Upper lobe of left lung (tissue), 6 donors: ENCODE results near the gene INMT. TPM values are rescaled to one million over a fixed set of nuclear protein-coding genes. Genes with fewer than 3 reads are reported as not detected.

Source experiments
- ATAC-seq, 2 donors: fragments of 200-7000 bp; cut with Tn5 transposase; one replicate each; pipeline ENCODE4 v1.9.1; 2022; ENCODE audit warnings: mild to moderate bottlenecking in 2 of 2, moderate library complexity in 2 of 2; ENCODE audit not compliant: low FRiP score in 2 of 2
- DNase-seq, 2 donors: peaks; one replicate each; pipeline ENCODE4 v3.0.0-alpha.2; 2019 to 2020
- H3K27ac ChIP-seq, 4 donors: fragments of 200-600 bp; sonication (generic); one replicate each; pipeline ENCODE4 v1.5.1; 2016 to 2019
- H3K27me3 ChIP-seq, 4 donors: fragments of 200-600 bp; sonication (generic); one replicate each; pipeline ENCODE4 v1.5.1; 2017 to 2019
- H3K36me3 ChIP-seq, 4 donors: fragments of 200-600 bp; sonication (generic); one replicate each; pipeline ENCODE4 v1.5.1; 2016 to 2019
- H3K4me1 ChIP-seq, 4 donors: fragments of 200-600 bp; sonication (generic); one replicate each; pipeline ENCODE4 v1.5.1; 2018 to 2019
- H3K4me3 ChIP-seq, 4 donors: fragments of 200-600 bp; sonication (generic); one replicate each; pipeline ENCODE4 v1.5.1; 2017 to 2019; ENCODE audit warnings: mild to moderate bottlenecking in 2 of 4, moderate library complexity in 1 of 4
- H3K9me3 ChIP-seq, 4 donors: fragments of 200-600 bp; sonication (generic); one replicate each; pipeline ENCODE4 v1.5.1; 2018 to 2019
- CTCF ChIP-seq, 6 experiments: fragments of 450-650 bp in 4 of 6; fragments of 200-600 bp in 2 of 6; sonication (generic) in 2 of 6; IDR thresholded peaks; one replicate each; pipeline ENCODE4 v1.5.1; 2016 to 2019; ENCODE audit warnings: antibody characterized with exemption in 6 of 6
- EP300 ChIP-seq, 4 donors: sonication (generic); formaldehyde crosslinking; IDR thresholded peaks; one replicate each; pipeline ENCODE4 v1.5.1; 2017; ENCODE audit warnings: antibody characterized with exemption in 4 of 4, control low read depth in 2 of 4
- POLR2A ChIP-seq, 4 donors: fragments of 450-650 bp; IDR thresholded peaks; one replicate each; pipeline ENCODE4 v1.5.1; 2016 to 2017; ENCODE audit warnings: antibody characterized with exemption in 4 of 4, mild to moderate bottlenecking in 2 of 4
- POLR2AphosphoS5 ChIP-seq, 2 donors: sonication (generic); formaldehyde crosslinking; IDR thresholded peaks; one replicate each; pipeline ENCODE4 v1.5.1; 2017; ENCODE audit warnings: antibody characterized with exemption in 2 of 2
- WGBS, 2 donors: methylation state at CpG; one replicate each; pipeline ENCODE4 v1.1.5; 2017 to 2018; 5-methylcytosine and 5-hydroxymethylcytosine counted together
- total RNA-seq, 6 donors: library from RNA; depleted of rRNA in 4 of 6; stranded (reverse); fragments of >200 nt in 4 of 6; gene quantifications; one replicate each; pipeline versions ENCODE4 v1.1.0 to v1.2.1, GENCODE V29; 2016 to 2021
- donor health status: DM: no; HTN: no; CAD: no; lungs with moderate emphysema.
- donor health status: DM: no; HTN: yes; CAD: no; lungs with severe emphysema.

Gene INMT
- total RNA-seq, 6 donors from 2014 or later, result 70.5 to 447 (median 322) TPM

- Histone ChIP-seq H3K9me3 (no peaks in the 10 kb centered on the region), H3K27ac (no peak overlapping the region), H3K4me3 (no peak overlapping the region), H3K4me1 (no peaks in the 10 kb centered on the region), H3K27me3 (no peaks in the 10 kb centered on the region), H3K36me3 (no peaks in the 10 kb centered on the region)
- TF ChIP-seq POLR2AphosphoS5 (IDR thresholded peaks at IDR 0.05) (no peak), EP300 (IDR thresholded peaks at IDR 0.05) (no peak), POLR2A (IDR thresholded peaks at IDR 0.05) (no peak), CTCF (IDR thresholded peaks at IDR 0.05) (no peak)
- DNase-seq, result no peak
- peak in 1 of 2 donors; percentile 15 for ATAC-seq
- WGBS, 2 donors, result 67 to 70% methylated on average over 7 to 8 of the region's 8 CpGs
Observed at GRCh38 chr7:30727061-30727945, 24.6 kb upstream of the INMT start.

- Histone ChIP-seq H3K4me1 (no peaks in the 10 kb centered on the region), H3K27ac (no peak overlapping the region), H3K27me3 (no peaks in the 10 kb centered on the region), H3K9me3 (no peaks in the 10 kb centered on the region), H3K36me3 (no peaks in the 10 kb centered on the region), H3K4me3 (no peak overlapping the region)
- 73 to 76% methylated on average over 6 of the region's 6 CpGs for WGBS, 2 donors
- DNase-seq (no peak), ATAC-seq (no peak)
- TF ChIP-seq EP300 (IDR thresholded peaks at IDR 0.05) (no peak), CTCF (IDR thresholded peaks at IDR 0.05) (no peak), POLR2A (IDR thresholded peaks at IDR 0.05) (no peak), POLR2AphosphoS5 (IDR thresholded peaks at IDR 0.05) (no peak)
Observed at GRCh38 chr7:30728591-30729100, 23.3 kb upstream of the INMT start.

GRCh38 chr7:30729642-30730041, 22.3 kb upstream of the INMT start:
- Histone ChIP-seq H3K27ac (no peak overlapping the region), H3K4me3 (no peak overlapping the region), H3K4me1 (no peaks in the 10 kb centered on the region), H3K36me3 (no peaks in the 10 kb centered on the region), H3K9me3 (no peaks in the 10 kb centered on the region), H3K27me3 (no peaks in the 10 kb centered on the region)
- ATAC-seq (no peak), DNase-seq (no peak)
- WGBS, 2 donors, result 63 to 83% methylated on average over 2 of the region's 2 CpGs
- TF ChIP-seq EP300 (IDR thresholded peaks at IDR 0.05), result no peak
- no peak for TF ChIP-seq POLR2AphosphoS5 (IDR thresholded peaks at IDR 0.05)
- no peak for TF ChIP-seq CTCF (IDR thresholded peaks at IDR 0.05)
- TF ChIP-seq POLR2A (IDR thresholded peaks at IDR 0.05), result no peak

- no peak for ATAC-seq
- Histone ChIP-seq H3K36me3 (no peaks in the 10 kb centered on the region), H3K4me1 (no peaks in the 10 kb centered on the region), H3K9me3 (no peaks in the 10 kb centered on the region), H3K27me3 (no peaks in the 10 kb centered on the region), H3K27ac (no peak overlapping the region), H3K4me3 (no peak overlapping the region)
- no peak for DNase-seq
- 100% methylated on average over 1 to 2 of the region's 2 CpGs for WGBS, 2 donors
- TF ChIP-seq CTCF (IDR thresholded peaks at IDR 0.05), result no peak
- TF ChIP-seq EP300 (IDR thresholded peaks at IDR 0.05), result no peak
- no peak for TF ChIP-seq POLR2A (IDR thresholded peaks at IDR 0.05)
- TF ChIP-seq POLR2AphosphoS5 (IDR thresholded peaks at IDR 0.05), result no peak
Observed at GRCh38 chr7:30730097-30730496, 21.8 kb upstream of the INMT start.
